SIG-M5 treated with dmso at 0.1 percent for 504 hours (cell line): Measurements from ENCODE around the gene GRID1.
"Not testable (repeated sequence)": the region's sequence is repeated elsewhere in the genome, so short reads cannot be mapped to it uniquely, and the experiment has no call there.

Experiments used
- DNase-seq: peaks from one replicate; lab custom pipeline; 2025; ENCODE audit not compliant: unreplicated experiment; lab: John Stamatoyannopoulos, UW

Gene GRID1

GRCh38 chr10:86055928-86056327 lies 310.7 kb downstream of the GRID1 start:
- no peak for DNase-seq

DNA sequence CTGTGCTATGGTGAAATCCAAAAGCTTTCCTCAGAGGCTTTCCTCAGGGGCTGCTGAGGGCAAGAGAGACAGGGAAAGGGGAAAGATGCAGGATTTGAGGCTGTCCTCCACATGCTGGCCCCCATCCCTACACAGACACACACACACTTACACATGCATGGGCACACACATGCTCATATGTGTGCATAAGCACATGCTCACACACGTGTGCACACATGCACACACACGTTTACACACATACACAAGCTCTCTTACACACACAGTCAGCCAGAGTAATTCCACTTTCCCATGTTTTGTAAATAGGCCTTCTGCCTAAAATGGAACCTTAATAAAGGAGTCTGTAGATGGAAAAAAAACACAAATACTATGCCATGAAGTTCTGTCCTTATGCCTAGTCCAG lies 312.9 kb downstream of the GRID1 start:
- no peak for DNase-seq

DNA sequence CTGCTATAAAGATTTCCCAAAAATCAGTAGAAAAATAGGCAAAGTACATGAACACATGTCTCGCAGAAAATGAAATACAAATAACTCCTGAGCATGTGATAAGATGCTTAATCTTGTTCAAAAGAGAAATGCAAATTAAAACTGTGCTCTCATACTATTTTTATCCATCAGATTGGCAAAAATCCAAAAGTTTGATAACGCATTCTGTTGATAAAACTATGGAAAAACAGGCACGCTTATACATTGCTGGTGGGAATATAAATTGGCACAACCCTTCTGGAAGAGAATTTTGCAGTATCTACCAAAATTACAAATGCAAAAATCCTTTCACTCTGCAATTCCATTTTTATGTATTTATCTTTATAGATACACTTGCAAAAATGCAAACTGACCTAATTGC lies 315.0 kb downstream of the GRID1 start:
- no peak for DNase-seq

GRCh38 chr10:86049442-86049841 lies 317.2 kb downstream of the GRID1 start:
- DNase-seq = no peak

DNA sequence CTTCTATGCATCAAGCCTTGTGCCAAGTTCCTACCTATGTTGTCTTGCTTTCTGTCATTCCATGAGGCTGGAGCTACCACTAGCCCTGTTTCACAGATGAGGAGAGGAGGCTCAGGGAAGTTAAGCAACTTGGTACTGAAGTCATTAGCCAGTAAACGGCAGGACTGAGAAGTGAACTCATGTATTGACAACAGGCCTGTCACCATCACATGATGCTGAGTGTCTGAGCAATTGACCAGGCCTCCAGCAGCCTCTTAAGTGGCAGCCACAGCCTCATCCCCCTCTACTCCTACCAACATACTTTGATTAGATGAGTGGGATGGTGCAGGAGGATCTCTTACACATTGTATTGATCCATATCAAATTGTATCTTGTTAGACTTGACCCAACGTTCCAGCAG lies 317.6 kb downstream of the GRID1 start:
- no peak for DNase-seq

GRCh38 chr10:86048571-86048970 lies 318.0 kb downstream of the GRID1 start:
- no peak for DNase-seq

DNA sequence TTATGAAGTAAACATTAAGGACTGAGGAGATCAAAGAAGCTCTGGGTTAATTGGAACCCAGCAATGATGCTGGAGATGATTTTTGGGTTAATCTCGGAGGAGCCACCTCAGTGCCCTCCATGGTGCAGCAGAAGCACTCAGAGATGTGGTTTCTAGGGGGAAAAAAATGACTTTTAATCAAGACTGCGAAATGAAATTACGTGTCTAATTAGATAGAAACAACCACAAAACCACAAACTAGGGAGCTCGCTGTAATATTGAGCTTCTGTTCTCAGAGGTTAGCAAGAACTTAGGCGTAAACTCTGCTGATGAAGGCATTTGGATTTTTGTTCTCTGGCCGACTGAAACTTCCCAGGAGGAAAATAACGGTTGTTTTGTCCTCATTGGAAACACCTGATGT lies 319.0 kb downstream of the GRID1 start:
- no peak for DNase-seq

GRCh38 chr10:86046845-86047460 lies 319.6 kb downstream of the GRID1 start:
- DNase-seq = no peak

- no peak for DNase-seq
Observed at GRCh38 chr10:86045896-86046295, 320.7 kb downstream of the GRID1 start.

- DNase-seq = no peak
Observed at GRCh38 chr10:86044029-86044428, 322.6 kb downstream of the GRID1 start.

GRCh38 chr10:86043236-86043635 lies 323.4 kb downstream of the GRID1 start:
- DNase-seq = no peak

- no peak for DNase-seq
Observed at GRCh38 chr10:86042161-86042560, 324.4 kb downstream of the GRID1 start.

GRCh38 chr10:86041116-86041515 lies 325.5 kb downstream of the GRID1 start:
- DNase-seq = no peak

DNA sequence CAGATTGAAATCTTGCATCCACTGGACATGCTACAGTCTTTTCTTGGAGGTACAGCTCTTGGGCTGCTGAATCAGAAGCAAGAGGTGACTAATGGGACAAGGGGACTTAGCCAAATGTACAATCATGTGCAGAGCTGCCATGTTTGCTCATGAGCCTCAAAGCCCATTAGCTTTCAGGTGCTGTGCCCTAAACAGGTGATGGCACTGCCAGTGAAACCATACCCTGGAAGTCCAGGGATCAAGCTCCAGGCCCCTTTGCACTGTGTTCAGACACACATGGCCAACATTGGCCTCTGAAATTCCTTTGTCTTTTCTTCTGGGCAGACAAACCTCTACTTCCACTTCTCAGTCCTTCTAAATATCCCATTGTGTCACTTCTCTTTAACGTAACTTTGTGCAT lies 328.2 kb downstream of the GRID1 start:
- no peak for DNase-seq

- no peak for DNase-seq
Observed at GRCh38 chr10:86037096-86037495, 329.5 kb downstream of the GRID1 start.

DNA sequence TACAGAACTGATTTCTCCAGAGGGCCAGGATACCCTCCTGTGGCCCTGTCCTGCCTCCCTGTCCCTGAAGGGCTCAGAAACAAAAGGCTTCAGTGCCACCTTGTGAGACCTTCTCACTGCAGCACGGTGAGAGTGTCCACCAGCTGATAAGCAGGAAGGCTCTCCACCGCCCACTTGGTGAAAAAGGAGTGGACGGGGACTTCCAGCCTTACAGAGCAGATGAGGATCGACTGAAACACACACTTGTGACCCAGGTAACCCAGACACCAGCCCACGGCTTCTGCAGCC lies 330.1 kb downstream of the GRID1 start:
- DNase-seq = no peak

- DNase-seq = no peak
Observed at GRCh38 chr10:86035791-86036543, 330.6 kb downstream of the GRID1 start.

DNA sequence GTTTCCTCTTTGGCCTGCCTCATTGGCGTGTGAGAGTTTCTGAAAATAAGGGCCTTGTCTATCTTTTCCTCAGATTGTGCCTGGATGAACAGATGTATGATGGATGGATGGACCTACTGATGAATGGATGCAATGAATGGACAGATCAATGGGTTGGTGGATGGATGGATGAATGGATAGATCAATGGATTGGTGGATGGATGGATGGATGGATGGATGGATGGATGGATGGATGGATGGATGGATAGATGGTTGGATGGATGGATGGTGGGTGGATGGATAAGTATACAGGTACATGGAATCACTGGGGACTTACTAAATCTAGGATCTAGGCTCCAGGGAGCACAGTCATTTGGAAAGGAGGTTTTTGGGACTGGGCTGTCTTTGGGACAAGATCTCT lies 331.9 kb downstream of the GRID1 start:
- no peak for DNase-seq

DNA sequence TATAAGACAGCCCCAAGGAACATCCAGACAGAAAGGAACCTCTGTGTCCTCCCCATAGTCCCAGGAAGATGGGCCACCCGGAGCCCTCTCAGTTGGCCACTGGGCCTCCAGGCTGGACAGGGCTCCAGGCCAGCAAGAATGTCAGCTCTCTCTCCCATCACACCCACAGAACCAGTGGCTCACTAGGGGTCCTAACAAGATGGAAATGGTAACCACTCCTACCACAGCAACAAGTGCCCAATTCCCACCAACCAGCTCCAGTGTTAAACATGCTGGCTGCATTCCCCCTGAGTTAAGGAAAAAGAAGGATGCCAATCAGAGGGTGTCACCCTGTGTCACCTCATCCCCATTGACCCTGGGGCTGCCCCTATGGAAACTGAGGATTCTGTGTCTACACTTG lies 333.0 kb downstream of the GRID1 start:
- DNase-seq = no peak

DNA sequence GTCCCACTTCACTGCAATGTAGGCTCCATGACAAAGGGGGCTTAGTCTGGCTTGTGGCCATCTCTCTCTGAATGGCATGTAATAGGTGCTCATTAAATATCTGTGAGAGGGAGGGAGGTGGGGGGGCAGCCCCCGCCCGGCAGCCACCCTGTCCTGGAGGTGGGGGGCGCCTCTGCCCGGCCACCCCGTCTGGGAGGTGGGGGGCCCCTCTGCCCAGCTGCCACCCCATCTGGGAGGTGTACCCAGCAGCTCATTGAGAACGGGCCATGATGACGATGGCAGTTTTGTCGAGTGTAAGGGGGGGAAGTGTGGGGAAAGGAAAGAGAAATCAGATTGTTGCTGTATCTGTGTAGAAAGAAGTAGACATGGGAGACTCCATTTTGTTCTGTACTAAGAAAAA lies 334.5 kb downstream of the GRID1 start:
- not testable (repeated sequence) for DNase-seq

DNA sequence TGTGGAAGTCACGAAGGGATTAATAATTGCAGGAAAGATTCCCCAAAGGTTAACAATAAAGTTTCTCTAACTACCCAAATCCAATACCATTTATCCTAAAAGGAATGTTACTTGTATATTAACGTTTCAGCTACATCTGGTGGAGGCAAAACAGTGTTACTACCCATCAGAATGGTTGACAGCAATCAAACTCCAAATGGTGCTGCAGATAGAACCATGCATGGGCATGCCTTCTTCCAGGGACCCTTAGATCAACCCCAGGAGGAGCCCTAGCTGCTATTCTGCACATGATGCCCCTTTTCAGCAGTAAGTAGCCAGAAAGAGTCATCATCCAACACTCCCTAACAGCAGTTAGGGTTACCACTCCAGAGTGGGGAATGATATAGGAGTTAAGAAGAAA lies 336.3 kb downstream of the GRID1 start:
- no peak for DNase-seq

DNA sequence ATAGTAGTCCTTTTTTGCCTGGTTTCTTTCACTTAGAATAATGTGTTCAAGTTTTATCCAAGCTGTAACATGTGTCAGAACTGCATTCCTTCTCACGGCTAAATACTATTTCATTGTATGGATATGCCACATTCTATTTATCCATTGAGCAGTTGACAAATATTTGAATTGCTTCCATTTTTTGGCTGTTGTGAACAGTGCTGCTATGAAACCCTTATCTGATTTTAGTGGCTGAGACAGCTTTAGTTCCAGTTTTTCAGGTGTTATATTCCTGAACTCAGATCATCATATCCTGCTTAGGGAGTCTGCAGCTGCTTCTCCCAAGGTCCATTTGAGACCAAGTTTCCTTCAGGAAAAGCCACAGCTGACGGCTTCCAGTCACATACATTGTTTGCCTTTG lies 339.2 kb downstream of the GRID1 start:
- DNase-seq = no peak

DNA sequence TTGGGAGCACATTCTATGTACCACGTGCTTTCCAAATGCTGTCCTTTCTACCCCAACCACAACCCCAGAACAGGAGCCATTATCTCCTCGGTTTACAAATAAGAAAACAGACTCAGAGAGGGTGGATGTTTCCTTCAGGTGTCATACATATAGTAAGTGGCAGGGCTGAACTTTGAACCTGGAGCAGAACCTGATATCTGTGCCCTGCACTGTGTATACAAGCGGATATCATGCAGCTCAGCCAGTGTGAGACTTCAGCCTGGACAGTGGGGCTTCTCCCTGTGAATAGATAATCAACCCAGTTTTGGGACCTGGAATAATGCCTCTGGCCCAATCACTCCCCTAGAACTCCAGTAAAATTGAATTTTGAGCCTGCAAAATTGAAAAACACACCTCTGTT lies 341.1 kb downstream of the GRID1 start:
- no peak for DNase-seq
